WI38 (cell line): ENCODE measurements around the gene PPM1M.

ENCODE experiments used
- H3K4me3 ChIP-seq: 2 replicates; pipeline ENCODE4 v1.5.1; 2011; ENCODE audit warnings: low read depth, mild to moderate bottlenecking, control low read depth, low read length
- CTCF ChIP-seq: IDR thresholded peaks from 2 replicates; pipeline ENCODE4 v1.5.1; 2012; ENCODE audit warnings: low read depth, mild to moderate bottlenecking, control low read depth, low read length

Gene PPM1M

GRCh38 chr3:52246264-52246620, 683 bp downstream of the PPM1M start:
- peak overlapping the region; percentile 63 for H3K4me3 ChIP-seq
- no peak for TF ChIP-seq CTCF

- no peak for TF ChIP-seq CTCF
- no peak overlapping the region for H3K4me3 ChIP-seq
These were observed 1.3 kb downstream of the PPM1M start for GRCh38 chr3:52246728-52247408.

GRCh38 chr3:52247409-52248164, 2.0 kb downstream of the PPM1M start:
- TF ChIP-seq CTCF: no peak
- no peak overlapping the region for H3K4me3 ChIP-seq

GRCh38 chr3:52248165-52248541, 2.6 kb downstream of the PPM1M start:
- no peak for TF ChIP-seq CTCF

GRCh38 chr3:52248816-52249547, 3.4 kb downstream of the PPM1M start:
- no peak for TF ChIP-seq CTCF

More at GRCh38 chr3:52248165-52248541, 2.6 kb downstream of the PPM1M start:
- H3K4me3 ChIP-seq: no peak overlapping the region

GRCh38 chr3:52249683-52250082, 4.1 kb downstream of the PPM1M start:
- no peak overlapping the region for H3K4me3 ChIP-seq
- TF ChIP-seq CTCF: no peak

More at GRCh38 chr3:52248816-52249547, 3.4 kb downstream of the PPM1M start:
- no peak overlapping the region for H3K4me3 ChIP-seq

- no peak overlapping the region for H3K4me3 ChIP-seq
- TF ChIP-seq CTCF: no peak
These were observed 4.6 kb downstream of the PPM1M start for GRCh38 chr3:52250122-52250521.
